OCI-LY7 (cell line): ENCODE measurements around the gene CFAP99.

ENCODE experiments used
- CTCF ChIP-seq: fragments of 200-600 bp; sonication (generic); conservative IDR thresholded peaks from 2 replicates; pipeline ENCODE4 v1.5.1; 2014; ENCODE audit warnings: mild to moderate bottlenecking, antibody characterized with exemption, low read length, moderate library complexity, mixed read lengths
- EZH2phosphoT487 ChIP-seq: fragments of 200-600 bp; sonication (generic); IDR thresholded peaks from 2 replicates; pipeline ENCODE4 v1.6.1; 2018; ENCODE audit warnings: low read depth, borderline replicate concordance, mild to moderate bottlenecking, mixed run types, antibody characterized with exemption, low read length, moderate library complexity, mixed read lengths

DNA sequence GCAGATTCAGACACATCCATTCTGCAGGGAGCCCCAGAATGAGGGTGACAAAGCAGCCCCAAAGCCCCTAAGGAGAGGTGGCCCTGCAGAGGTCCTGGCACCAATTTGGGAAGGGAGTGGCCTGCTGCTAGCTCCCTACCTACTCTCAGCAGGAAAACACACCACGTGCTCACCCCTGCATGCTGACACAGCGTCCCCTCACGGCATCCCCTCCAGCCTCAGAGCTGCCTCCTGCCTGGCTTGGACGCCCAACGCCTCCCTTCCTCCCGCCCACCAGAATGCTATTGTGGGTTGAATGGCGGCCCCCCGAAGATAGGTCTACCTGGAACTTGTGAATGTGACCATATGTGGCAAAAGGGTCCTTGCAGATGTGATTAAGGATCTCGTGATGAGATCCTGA is 29.1 kb upstream of the CFAP99 start:
- TF ChIP-seq CTCF (no peak), EZH2phosphoT487 (no peak)
